ENCODE results near the gene KLHL3.

GRCh38 chr5:137718611-137719010 lies 17.3 kb downstream of the KLHL3 start:
- TF ChIP-seq CTCF (IDR thresholded peaks at IDR 0.05) (no peak), POLR2A (IDR thresholded peaks at IDR 0.05) (no peak)
